GM19240 (cell line): ENCODE measurements around the gene KIF3C.
"Not testable (repeated sequence)": the region's sequence is repeated elsewhere in the genome, so short reads cannot be mapped to it uniquely, and the experiment has no call there.

Experiments
- DNase-seq: peaks from one replicate; pipeline ENCODE4 v3.0.0; 2011; ENCODE audit warnings: low spot score; ENCODE audit not compliant: insufficient read length

Gene KIF3C

DNA sequence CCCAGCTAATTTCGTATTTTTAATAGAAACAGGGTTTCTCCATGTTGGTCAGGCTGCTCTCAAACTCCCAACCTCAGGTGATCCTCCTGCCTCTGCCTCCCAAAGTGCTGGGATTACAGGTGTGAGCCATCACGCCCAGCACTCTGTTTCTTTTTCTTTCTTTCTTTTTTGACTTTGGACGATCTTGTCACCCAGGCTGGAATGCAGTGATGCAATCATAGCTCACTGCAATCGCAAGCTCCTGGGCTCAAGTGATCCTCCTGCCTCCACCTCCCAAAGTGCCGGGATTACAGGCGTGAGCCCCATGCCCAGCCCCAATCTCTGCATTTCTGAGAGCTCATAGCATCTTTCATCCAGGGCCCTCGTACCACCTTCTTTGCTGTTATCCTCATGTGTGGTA lies 17.1 kb upstream of the KIF3C start:
- not testable (repeated sequence) for DNase-seq

DNA sequence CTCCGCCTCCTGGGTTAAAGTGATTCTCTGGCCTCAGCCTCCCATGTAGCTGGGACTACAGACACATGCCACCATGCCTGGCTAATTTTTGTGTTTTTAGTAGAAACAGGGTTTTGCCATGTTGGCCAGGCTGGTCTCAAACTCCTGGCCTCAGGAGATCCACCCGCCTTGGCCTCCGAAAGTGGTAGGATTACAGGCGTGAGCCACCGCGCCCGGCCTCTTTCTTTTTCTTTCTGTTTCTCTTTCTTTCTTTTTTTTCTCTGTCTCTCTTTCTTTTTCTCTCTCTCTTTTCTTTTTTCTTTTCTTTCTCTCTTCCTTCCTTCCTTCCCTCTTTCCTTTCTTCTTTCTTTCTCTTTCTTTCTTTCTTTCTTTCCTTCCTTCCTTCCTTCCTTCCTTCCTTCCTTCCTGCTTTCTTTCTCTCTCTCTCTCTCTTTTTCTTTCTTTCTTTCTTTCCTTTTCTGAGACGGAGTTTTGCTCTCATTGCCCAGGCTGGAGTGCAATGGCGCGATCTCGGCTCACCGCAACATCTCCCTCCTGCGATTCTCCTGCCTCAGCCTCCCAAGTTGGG lies 16.6 kb upstream of the KIF3C start:
- DNase-seq = not testable (repeated sequence)

DNA sequence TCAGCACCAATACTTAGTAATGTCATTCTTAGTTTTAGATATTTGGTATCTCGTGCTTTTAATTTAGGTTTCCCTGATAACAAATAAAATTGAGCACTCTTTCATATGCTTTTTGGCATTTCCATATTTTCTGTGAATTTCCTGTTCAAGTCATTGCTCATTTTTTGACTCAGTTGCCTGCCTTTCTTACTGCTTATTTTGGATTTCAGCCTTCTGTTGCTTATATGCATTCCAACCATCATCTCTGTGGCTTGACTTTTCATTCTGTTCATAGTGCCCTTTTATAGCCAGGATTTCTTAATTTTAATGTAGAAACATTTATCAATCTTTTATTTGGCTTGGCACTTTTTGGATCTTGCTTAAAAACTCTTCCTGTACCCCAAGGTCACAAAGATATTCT lies 14.5 kb upstream of the KIF3C start:
- no peak for DNase-seq

DNA sequence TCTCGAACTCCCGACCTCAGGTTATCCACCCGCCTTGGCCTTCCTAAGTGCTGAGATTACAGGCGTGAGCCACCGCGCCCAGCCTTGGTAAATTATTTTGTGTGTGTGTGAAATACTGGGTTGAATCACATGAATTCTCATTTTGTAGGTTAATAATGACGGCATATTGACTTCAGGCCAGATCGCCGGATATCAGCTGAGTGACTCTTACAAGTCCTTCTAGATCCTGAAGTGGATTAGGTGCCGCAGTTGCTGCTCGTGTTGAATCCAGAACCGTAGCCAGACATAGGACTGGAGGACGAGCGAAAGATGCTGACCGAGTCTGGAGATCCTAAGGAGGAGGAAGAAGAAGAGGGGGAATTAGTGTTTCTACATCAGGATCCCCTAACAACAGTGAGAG lies 12.2 kb upstream of the KIF3C start:
- no peak for DNase-seq

DNA sequence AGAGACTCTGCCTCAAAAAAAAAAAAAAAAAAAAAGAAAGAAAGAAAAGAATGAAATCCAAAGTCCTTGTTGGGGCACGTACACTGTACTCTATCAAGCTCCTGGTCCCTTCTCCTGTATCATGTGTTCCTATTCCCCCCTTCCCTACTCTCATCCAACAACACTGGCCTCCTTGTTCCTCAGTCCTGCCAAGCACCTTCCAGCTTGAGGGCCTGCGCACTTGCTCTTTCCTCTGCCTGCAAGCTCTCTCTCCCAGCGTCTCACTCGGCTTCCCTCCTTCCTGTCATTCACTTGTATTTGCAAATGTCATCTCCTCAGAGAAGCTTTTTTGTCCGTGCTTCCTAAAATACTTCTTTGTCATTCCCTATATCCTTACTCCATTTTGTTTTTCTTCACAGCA lies 10.8 kb upstream of the KIF3C start:
- DNase-seq = no peak

DNA sequence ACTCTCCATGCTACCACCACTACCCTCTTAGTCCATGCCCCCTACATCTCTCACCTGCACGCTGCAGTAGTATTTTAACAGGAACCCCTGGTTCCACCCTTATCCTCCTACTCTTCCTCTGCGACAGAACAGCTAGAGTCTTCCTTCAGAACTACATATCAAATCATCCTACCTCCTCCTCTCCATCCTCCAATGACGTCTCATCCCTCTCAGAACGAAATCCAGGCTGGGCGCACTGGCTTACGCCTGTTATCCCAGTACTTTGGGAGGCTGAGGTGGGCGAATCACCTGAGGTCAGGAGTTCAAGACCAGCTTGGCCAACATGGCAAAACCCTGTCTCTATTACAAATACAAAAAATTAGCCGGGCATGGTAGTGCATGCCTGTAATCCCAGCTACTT lies 10.3 kb upstream of the KIF3C start:
- DNase-seq = no peak

DNA sequence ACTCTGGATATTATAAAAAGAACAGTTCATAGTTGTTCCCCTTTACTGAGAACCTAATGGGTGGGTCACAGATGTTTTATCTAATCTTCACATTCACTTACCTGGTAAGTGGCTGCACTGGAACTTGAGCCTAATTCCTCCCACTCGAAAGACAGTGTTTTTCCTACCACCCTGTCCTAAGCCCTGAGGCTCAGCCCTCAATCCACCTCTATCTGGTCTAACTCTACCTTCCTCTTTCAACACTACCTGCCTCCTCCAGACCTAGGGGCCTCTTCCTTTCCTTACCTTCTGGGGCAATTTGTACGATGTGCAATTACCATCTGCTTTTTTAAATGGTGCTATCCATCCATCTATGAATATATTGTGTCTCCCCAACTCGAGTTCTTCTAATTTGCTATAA lies 9.7 kb upstream of the KIF3C start:
- no peak for DNase-seq

DNA sequence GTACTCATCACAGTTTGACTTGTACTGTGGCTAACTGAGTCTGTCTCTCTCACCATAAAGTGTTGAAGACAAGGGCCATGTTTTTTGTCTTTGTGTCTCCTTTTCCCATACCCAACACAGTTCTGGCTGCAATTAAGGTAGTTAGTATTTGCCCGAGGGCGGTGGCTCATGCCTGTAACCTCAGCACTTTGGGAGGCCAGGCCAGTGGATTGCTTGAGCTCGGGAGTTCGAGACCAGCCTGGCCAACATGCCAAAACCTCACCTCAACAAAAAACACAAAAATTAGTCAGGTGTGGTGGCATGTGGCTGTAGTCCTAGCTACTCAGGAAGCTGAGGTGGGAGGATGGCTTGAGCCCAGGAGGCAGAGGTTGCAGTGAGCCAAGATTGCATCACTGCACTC lies 6.9 kb upstream of the KIF3C start:
- no peak for DNase-seq

DNA sequence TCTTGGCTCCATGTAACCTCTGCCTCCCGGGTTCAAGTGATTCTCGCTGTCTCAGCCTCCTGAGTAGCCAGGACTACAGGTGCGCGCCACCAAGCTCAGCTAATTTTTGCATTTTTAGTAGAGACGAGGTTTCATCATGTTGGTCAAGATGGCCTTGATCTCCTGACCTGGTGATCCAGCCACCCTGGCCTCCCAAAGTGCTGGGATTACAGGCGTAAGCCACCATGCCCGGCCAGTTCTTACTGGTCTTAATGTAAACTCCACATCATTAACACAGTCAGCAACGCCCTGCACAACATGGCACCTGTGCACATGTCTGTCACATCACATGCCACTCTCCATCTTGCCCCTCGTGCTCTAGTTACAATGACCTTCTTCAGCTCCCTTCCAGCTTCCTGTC lies 5.8 kb upstream of the KIF3C start:
- no peak for DNase-seq

DNA sequence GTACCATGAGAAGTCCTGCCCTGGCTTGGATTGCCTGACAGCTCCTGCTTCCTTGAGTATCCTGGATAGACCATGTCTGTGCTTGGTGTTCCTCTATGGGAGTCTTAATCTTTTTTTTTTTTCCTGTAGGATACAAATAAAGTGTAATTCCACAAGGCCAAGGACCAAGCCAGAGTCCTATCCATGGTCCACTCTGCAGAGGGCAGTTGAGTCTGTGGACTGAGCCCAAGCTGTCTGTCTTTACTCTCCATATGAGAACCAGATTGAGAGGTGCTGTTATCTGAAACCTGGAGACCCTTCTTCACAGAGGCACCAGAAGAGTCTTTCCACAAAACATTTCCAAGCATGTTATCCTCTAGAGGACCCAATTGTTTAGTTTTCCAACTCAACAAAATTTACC lies 1.4 kb upstream of the KIF3C start:
- no peak for DNase-seq

DNA sequence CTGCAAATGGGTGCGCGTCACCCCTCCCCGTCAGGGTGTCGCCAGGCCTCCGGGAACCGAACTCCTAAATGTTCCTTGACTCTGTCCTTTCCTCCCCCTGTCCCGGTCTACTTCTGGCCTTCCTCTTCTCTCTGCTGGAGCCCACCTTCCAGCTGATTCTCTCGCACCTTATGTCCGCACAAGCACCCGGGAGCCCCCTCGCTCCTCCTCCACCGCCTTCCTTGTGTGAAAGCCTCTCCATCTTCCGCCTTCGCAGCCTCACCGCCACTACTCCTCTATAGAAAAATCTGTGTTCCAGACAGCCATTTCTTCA lies 627 bp upstream of the KIF3C start:
- no peak for DNase-seq

DNA sequence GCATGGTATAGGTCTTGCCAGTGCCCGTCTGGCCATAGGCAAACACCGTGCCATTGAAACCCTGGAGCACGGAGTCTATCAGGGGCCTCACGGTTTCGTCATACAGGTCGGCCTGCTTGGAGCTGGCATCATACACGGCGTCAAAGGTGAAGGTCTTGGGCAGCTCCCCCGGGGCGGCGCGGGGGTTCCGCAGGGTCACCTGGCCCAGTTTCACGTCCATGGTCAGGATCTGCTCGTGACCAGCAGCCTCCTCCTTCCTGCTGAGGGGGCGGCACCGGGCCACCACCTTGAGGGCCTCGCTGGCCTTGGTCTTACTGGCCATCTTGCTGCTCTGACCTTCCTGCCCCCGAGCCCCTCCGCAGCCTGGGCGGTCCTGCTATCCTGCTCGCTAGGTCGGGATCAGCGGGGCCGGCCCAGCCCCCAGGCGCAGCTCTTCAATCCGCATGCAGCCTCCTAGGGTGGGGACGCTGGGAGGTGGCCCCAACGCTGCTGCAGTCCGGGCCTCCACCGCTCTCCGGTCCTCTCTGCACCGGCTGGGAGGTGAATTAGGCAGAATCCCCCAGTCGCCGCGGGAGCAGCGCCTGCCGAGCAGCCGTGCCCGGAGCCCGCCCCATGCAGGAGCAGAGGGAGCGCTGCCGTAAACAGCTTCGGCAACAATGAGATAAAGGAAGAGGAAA lies 563 bp downstream of the KIF3C start:
- no peak for DNase-seq

DNA sequence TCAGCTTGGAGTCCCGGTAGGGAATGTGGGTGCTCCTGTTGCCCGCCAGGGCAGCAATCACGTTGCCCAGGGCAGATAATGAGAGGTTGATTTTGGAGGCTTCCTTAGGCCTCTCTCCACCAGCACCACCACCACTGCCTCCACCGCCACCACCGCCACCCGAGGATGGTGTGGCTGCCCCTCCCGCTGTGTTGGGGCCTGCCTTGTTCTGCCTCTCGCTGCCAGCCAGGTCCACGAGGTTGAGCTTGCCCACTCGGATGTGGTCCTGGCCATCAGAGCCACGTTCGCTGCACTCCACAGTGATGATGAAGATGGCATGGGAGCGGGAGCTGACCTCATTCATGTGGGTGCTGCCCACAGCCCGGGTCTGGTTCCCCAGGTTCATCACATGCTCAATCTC lies 1.3 kb downstream of the KIF3C start:
- no peak for DNase-seq

DNA sequence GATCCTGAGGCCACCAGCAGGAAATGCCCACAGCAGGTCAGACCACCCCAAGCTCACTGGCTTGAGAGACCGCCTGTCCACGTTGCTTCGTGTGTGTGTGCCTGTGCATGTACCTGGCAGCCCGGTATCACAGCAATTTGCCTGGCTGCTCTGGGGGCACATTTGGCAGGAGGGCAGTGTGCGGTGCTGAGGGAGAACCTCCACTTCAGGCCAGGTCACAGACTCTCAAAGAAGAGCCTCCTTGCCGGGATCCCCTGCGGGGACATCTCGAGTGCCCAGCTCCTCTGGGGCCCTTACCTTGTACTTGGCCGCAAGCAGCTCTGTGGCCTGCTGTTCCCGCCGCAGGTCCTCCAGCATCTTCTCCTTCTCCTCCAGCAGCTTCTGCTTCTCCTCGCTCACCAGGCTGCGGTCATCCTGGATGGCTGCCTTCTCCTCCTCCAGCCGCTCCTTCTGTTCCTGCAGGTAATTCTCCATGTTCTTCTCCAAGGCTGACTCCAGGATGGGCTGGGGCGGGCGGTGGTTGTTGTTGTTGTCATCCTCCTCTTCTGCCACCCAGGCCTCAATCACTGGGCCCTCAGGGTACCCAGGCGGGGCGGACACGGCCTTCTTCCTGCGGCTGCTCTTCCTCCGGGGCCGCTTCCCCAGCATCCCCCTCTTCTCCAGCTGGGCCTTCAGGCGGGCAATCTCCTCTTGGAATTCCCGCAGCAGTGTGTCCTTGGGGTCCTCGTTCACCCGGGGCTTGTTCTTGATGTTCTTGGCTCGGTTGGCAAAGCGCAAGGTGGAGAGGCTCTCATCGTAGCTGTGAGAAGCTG lies 2.0 kb downstream of the KIF3C start:
- DNase-seq = no peak

DNA sequence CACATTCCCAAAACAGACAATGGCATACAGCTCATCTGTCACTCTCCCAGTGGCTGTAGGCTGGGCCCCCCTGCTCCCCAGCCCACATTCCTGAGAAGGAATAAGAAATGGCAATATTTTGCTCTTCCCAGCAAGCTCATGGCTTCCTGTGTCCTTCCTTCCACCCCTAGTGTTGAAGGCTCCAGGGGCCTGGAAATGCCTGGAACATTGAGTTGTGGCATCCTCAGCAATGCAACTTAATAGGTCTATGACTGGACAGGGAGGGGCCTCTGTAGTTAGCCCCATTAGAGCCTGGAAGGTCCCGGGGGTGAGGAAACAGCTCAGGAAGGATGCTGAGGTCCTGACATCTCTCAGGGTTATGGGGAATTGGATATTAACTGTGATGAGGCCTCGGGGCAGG lies 3.3 kb downstream of the KIF3C start:
- DNase-seq = no peak

DNA sequence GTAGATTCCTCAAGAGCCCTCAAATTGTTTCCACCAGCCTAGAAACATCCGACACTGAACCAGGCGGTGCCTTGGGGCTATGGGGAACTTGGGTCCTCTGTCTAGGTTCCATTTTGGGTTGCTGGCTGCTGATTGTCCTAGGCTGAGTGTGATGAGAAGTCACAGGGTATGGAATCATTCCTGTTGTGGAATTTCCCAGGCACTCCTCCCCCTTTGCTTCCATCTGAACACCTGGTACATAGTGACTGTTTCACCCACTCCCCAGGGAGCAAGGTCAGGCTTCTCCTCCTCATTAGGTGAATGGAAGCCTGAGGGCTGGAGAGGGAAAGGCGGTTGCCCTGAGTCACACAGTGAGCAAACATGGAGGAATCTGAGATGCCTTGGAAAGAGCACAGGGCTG lies 4.5 kb downstream of the KIF3C start:
- no peak for DNase-seq

DNA sequence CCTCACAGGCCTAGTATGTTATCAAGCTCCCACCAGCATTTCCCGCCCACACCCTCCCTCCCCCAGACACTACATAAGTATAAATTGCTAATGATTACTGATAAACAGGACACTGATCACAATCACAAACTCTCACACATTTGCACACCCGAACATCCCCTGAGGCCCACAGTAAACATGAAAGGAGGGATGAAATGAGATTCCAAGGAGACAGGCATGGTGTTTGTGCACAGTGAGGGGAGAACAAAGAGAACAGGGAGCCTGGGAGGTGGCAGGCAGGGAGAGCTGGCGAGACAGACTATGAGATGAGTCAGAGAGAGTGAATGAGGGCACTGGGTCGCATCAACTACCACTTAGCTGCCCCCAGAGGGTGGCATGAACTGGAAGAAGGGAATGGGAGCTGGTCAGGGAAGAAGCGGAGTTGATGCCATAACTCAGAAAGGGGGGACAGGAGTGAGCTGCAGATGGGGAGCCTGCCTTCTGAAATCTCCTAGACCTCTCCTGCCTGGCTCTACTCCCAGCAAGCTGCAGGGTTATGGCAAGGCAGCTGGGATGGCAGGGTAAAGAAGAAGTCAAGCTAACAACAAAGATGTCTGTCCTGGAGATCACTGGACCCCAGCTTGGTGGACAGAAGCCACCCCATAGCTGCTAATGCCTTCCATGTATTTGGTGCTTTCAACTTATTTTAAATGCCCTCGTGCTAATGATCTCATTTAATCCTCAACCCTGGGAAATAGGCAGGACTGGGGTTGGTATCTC lies 5.1 kb downstream of the KIF3C start:
- no peak for DNase-seq

DNA sequence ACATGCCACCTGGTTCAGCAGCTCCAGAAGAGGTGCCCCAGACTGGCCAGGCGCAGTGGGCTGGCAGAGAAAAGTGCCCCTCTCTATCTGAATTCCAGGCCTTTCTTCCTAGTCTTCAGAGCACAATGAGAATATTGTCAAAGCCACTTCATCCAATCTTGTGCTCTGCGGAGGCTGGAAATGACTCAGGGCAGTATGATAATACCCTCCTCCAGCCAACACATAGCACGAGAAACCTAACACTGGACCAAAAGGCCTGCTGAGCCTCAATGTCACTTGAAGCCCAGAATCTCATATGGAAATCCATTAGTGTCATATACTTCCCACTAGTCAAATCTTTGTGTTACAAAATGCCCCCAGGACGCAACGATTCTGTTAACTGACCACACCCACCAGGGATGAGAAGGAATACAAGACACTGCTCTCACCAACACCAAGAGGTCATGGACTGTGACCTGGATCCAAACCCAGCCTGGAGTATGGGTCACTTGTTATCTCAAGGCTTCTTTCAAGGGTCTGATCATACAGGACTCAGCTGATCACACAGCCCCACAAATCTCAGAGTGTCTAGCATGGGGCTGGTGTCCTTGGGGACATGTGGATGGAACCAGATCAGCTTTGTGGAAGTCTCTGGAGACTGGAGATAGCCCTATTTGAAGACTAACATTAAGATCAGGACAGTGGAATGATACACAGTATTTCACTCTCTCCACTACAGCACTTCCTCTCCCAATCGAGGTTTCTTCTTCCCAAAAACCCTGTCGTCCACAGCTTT lies 10.1 kb downstream of the KIF3C start:
- DNase-seq = no peak

DNA sequence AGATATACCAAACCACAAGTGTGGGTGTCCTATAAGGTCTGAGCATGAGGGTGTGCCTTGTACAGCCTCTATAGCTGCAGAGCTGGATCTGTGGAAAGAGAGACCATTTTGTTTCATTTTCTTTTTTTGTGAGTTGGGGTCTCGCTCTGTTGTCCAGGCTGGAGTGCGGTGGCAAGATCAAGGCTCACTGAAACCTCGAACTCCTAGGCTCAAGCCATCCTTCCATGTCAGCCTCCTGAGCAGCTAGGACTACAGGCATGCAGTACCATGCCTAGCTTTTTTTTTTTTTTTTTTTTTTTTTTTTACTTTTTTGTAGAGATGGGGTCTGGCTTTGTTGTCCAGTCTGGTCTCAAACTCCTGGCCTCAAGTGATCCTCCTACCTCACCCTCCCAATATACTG lies 10.7 kb downstream of the KIF3C start:
- DNase-seq = no peak

DNA sequence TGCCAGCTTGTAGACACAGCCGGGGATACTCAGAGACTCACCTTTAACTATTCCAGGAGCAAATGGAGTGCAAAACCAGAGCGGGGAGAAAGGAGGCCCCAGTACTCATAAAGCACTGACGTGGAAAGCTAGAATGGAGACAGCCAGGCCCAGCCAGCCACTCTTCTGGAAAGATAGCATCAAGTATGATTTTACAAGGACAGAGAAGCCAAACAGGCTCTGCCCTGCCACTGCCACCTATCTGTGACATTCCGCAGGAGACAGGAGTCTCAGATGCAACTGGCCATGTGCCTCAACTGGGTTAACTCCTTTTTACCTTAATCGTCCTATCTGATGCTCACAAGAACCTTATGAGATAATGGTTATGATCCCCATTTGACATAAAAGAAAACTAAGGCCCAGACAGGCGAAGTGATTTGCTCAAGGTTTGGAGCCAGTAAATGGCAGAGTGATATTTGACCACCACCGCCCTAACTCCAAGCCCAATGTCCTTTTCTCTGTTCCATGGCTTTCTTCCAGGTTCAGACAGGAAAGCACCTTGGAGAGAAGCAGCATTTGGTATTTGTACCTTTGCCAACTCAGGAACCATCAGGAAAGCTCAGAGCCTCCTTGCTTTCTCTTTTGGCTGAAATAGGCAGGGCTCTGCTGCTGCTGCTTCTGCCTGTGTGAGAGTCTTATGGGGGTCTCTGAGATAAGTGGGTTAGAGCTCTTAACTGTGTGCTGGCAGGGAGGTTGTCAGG lies 15.6 kb downstream of the KIF3C start:
- no peak for DNase-seq

DNA sequence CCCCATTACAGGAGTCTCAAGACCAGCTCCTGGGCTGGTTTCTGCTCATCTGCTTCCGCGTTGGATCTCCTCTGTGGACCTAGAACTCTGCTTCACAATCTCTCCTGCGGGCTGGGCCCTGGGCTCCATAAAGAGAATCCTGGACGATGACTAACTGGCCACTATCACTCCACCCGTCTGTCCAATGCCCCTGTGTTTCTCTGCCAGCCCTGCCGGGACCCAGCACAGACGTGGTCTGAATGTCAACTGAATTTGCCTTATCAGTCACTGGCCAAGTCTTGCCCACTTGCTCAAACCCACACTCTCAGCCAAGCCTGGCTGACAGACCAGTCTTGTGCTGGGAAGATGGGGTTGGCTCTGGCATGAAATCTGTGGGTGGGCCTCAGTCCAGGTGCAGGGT lies 17.4 kb downstream of the KIF3C start:
- DNase-seq = no peak
